ENCODE measurements around the gene ZSCAN31.
"Not testable (repeated sequence)": the region's sequence is repeated elsewhere in the genome, so short reads cannot be mapped to it uniquely, and the experiment has no call there.

Gene ZSCAN31

GRCh38 chr6:28335564-28336283 lies at the start of gene ZSCAN31:
TSS of gene ZSCAN31 (minus strand) at chr6:28336148. CDS start at chr6:28329683, 6,465 bp downstream.
- DNase-seq: peak; percentile 91

DNA sequence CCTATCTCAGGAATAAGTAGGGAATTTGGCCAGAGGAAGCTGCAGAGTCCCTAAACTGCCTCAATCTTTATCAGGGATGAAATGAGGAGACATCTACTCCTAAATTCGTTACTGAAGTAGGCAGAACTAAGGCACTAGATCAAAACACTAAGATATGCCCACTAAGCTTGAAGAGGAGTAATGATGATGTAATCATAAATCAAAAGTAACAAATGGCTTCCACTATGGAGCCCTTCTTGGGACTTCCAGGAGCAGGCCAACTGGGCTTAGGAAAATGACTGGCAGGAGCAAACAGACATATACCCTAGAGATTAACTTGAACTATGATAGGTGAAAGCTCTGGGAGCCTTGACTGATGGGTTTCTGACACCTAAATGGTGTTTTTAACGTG lies 48.2 kb upstream of the ZSCAN31 start:
- no peak for DNase-seq

- DNase-seq: peak; percentile 36
These were observed 47.5 kb upstream of the ZSCAN31 start for GRCh38 chr6:28383235-28384142.

DNA sequence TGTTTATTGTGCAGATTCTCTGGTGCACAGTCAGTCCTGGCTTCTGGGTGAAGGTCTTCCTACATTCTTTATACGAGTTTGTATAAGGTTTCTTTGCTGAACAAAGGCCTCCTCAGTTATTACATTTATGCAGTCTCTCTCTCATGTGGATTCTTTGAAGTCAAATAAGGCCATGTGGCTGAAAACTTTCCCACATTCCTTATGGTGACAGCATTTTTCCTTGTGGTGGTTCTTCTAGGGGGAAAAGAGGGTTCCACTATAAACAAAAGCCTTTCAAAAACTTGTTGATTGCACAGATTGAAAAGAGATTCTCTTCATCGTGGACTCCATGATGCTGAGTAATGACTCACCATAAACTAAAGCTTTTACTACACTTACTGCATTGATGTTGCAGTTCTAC lies 44.4 kb upstream of the ZSCAN31 start:
- no peak for DNase-seq

GRCh38 chr6:28378644-28379043 lies 42.7 kb upstream of the ZSCAN31 start:
- DNase-seq: no peak

GRCh38 chr6:28377879-28378278 lies 41.9 kb upstream of the ZSCAN31 start:
- DNase-seq: no peak

GRCh38 chr6:28373925-28374324 lies 38.0 kb upstream of the ZSCAN31 start:
- DNase-seq: no peak

DNA sequence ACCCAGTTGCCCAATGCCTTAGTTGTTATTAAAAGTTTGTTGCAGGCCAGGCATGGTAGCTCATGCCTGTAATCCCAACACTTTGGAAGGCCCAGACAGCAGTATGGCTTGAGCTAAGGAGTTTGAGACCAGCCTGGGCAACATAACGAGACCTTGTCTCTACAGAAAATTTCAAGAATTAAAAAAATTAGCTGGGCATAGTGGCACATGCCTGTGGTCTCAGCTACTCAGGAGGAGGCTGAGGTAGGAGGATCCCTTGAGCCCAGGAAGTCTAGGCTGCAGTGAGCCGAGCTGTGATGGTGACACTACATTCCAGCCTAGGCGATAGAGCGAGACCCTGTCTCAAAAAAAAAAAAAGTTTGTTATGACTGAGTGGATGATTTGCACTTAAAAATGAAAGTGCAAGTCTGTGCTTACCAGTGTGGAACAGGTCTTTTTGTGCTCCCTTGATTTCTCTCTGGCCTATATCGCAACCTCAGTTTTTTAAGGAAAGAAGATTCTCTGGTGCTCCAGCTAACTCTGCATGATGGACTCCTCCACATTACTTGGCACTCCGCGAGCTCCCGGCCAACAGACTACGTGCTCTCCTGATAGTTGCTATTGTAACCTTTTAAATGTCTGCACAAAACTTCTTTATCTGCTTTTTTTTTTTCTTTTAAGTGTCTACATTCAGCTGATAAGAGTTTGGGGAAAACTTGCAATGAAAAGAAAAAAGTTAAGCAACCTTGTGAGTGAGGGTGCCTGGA lies 35.9 kb upstream of the ZSCAN31 start:
- DNase-seq: no peak

DNA sequence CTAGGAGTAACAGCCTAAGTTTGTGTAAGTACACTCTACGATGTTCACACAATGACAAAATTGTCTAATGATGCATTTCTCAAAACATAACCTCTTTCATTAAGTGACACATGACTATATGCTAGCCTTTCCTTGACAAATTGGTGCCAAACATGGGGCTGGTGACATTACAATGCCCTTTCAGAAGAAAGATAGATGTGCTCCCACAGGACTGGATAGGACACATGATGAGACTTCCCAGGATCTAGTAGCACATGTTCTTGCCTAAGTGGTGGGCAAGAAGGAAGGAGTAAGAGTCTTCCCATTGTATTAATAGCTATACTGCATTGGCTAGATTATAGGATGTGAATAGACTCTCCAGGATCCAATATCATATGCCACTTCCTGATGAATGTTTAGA lies 35.3 kb upstream of the ZSCAN31 start:
- DNase-seq: no peak

DNA sequence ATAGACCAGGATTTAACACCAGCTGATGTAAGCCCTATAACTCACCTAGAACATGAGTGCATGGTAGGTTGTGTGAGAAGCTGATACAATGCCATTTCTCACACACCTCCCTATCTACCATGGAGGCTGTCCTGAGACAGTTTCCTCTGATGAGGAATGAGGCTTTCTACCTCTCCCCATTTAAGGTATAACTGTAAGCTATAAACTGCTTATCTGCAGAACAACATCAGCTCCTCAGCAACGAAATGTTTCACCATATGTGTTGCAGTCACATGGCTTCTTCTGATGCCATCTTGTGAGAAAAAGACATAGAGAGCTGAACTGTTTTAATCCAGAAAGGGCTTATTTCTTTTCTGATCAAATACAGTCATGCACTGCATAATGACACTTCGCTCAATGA lies 34.5 kb upstream of the ZSCAN31 start:
- DNase-seq: no peak

GRCh38 chr6:28369463-28369862 lies 33.5 kb upstream of the ZSCAN31 start:
- DNase-seq: no peak

DNA sequence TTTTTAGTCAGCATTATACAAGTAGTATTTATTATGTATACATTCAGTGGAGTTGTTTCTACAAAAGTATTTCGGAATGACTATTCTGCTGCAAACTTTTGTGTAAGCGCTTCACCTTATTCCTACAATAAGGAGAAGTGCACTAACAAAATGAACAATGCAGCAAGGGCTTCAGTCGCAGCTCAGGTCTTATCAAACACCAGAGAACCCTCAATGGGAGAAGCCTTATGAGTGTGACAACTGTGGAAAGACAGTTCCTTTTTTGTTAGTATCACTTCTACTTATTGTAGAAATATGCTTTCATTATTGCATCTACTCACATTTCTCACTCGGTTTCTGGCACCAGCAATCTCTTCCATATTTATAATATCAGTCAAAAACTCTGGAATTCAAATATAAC lies 32.6 kb upstream of the ZSCAN31 start:
- DNase-seq: no peak

- DNase-seq: not testable (repeated sequence)
These were observed 29.6 kb upstream of the ZSCAN31 start for GRCh38 chr6:28365590-28365989.

DNA sequence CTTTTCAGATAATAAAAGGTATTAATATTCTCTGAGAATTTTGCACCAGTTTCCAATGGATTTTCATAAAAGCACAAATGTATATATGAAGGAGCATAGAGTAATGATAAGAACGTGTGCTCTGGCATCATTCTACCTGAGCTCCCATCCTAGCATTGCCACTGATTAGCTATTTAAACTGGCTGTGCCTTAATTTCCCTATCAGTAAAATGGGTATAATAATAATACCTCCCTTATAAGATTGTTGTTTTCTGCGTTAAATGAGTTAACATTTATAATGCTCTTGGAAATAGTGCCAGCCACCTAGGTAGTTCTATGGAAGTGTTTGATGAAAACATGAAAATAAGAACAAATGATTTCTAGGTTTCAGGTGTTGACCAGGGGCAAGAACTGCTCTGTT lies 25.0 kb upstream of the ZSCAN31 start:
- no peak for DNase-seq

- not testable (repeated sequence) for DNase-seq
These were observed 23.6 kb upstream of the ZSCAN31 start for GRCh38 chr6:28359562-28359961.

GRCh38 chr6:28357036-28357435 lies 21.1 kb upstream of the ZSCAN31 start:
- DNase-seq: no peak

GRCh38 chr6:28356666-28357020 lies 20.7 kb upstream of the ZSCAN31 start:
- no peak for DNase-seq

- peak; percentile 77 for DNase-seq
These were observed 20.1 kb upstream of the ZSCAN31 start for GRCh38 chr6:28355743-28356665.

GRCh38 chr6:28354688-28355554 lies 19.0 kb upstream of the ZSCAN31 start:
- DNase-seq: no peak

- DNase-seq: no peak
These were observed 18.2 kb upstream of the ZSCAN31 start for GRCh38 chr6:28353981-28354676.

GRCh38 chr6:28353356-28353755 lies 17.4 kb upstream of the ZSCAN31 start:
- no peak for DNase-seq

Data from CD4-positive, alpha-beta T cell treated with Interleukin-12 subunit alpha and Interleukin-12 subunit beta, for 1 hour (primary cell).